Measurements from ENCODE around the gene SH3BP5.

Gene SH3BP5

DNA sequence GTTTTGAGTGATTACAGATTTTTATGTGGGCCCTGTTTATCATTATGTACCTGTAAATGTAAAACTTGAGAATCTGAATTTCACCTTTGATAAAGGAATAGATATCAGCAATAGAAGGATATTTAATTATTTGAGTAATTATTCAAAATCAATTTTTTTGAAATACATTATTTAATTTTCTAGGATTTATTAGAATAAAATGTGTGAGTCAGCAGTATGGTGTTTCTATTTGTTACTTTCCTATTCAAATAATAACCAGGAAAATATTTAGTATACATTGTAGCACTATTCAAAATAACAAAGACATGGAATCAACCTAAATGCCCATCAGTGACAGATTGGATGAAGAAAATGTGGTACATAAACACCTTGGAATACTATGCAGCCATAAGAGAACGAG, 104.2 kb downstream of the SH3BP5 start:
- DNase-seq = no peak

DNA sequence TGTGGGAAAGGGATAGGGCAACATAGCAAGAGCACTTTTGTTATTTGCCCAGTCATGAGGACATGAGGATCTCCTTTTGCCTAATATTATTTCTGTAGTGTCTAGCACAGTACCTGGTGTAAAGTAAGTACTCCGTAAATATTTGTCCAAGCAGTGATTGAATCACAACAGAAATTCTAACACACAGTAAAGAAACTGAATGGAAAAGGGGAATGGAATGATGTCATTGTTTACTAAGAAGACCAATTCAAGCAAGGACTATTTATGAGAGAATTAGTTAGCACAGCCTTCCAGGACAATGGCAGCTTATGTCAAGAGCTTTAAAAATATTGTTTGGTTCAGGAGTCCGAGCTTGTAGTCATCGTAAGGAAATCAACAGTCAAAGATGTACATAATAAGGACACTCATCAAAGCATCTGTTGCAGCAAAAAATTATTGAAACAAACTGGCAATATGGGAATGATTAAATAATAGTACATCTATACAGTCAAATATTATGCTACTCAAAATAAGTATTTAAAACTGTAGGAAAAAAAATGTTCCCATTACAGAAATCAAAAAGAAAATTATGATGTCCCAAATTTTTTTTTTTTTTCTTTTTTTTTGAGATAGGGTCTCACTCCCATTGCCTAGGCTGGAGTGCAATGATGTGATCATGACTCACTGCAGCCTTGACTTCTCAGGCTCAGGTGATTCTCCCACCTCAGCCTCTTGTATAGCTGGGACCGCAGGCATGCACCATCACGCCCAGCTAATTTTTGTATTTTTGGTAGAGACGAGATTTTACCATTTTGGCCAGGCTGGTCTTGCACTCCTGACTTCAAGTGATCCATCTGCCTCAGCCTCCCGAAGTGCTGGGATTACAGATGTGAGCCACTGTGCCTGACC, 108.5 kb downstream of the SH3BP5 start:
- DNase-seq = no peak

GRCh38 chr3:15221574-15222217, 110.7 kb downstream of the SH3BP5 start:
- no peak for DNase-seq

DNA sequence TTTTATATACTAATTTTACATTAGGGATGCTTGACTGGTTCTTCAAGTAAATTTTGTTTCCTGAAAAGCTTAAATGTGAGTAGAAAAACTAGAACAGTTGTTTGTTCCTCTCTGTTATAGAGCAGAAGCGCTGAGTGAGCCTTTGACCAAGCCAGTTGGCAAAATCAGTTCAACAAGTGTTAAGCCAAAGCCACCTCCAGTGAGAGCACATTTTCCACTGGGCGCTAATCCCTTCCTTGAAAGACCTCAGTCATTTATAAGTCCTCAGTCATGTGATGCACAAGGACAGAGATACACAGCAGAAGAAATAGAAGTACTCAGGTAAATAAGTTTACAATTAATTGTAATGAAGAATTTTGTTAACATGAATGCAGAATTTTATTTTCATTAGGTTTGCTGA, 111.7 kb downstream of the SH3BP5 start:
- DNase-seq = no peak

- no peak for DNase-seq
Observed at GRCh38 chr3:15220056-15220455, 112.3 kb downstream of the SH3BP5 start.

GRCh38 chr3:15218689-15219088, 113.7 kb downstream of the SH3BP5 start:
- no peak for DNase-seq

- DNase-seq = no peak
Observed at GRCh38 chr3:15217841-15218267, 114.5 kb downstream of the SH3BP5 start.

DNA sequence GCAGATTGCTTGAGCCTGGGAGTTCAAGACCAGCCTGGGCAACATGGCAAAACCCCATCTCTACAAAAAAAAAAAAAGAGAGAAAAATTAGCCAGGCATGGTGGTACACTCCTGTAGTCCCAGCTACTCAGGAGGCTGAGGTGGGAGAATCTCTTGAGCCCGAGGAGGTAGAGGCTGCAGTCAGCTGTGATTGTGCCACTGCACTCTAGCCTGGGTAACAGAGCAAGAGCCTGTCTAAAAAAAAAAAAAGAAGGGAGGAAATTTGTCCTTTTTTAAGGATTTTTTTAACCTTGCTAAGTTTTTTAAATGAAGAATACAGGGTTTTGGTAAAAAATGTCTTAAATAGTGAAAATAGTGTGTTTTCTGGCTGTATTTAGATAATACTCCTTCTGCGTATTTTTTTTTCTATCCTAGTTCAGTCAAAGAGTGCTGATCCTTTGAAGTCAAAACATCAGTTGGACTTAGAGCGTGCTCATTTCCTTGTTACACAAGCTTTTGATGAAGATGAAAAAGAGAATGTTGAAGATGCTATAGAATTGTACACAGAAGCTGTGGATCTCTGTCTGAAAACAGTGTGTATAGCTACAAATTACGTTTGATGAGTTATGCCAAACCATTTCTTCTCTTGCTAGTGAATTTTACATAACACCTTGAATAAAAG, 115.2 kb downstream of the SH3BP5 start:
- DNase-seq = no peak

DNA sequence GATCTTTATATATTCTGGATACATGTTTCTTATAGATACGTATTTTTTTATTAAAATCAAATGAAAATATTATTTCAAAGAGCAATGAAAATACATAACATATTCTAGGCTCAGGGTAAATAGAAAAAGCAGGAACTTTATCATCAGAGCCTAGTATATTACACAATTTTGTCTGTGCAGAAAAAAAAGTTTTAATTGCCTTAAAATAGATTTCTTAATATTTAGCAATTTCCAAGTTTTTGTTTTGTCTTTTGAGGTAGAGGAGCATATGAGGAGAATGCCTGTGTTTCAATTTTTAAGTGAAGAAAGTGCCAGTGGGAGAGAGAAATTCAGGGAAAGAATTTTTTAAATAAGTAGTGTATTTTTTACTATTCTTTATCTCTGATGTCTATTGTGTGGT, 115.9 kb downstream of the SH3BP5 start:
- no peak for DNase-seq

DNA sequence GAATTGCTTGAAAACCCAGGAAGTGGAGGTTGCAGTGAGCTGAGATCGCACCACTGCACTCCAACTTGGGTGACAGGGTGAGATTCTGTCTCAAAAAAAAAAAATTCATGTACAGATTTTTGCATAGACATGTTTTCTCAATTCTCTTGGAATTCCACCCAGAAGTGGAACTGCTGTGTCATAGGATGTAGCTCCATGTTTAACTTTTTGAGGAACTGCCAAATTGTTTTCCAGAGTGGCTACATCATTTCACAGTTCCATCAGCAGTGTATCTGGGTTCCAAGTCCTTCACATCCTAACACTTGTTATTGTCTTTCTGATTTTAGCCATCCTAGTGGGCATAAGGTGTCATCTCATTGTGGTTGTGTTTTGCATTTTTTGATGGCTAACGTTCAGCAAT, 116.4 kb downstream of the SH3BP5 start:
- DNase-seq = no peak

DNA sequence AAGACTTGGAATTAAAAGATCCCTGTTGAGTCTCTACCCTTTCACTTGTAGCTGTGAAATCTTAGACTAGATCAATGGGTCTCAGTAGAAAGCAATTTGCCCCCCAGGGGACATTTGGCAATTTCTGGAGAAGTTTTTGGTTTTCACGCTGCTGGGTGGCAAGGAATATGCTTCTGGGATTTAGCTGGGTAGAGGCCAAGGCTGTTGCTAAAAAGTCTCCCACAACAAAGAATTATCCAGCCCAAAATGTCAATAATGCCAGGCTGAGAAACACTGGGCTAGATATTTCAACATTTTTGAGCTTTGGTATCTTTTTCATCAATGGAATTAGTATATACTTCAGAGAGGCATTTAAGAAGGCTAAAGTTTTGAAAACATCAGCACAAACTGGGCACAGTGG, 117.6 kb downstream of the SH3BP5 start:
- DNase-seq = no peak

- no peak for DNase-seq
Observed at GRCh38 chr3:15211937-15212336, 120.4 kb downstream of the SH3BP5 start.

DNA sequence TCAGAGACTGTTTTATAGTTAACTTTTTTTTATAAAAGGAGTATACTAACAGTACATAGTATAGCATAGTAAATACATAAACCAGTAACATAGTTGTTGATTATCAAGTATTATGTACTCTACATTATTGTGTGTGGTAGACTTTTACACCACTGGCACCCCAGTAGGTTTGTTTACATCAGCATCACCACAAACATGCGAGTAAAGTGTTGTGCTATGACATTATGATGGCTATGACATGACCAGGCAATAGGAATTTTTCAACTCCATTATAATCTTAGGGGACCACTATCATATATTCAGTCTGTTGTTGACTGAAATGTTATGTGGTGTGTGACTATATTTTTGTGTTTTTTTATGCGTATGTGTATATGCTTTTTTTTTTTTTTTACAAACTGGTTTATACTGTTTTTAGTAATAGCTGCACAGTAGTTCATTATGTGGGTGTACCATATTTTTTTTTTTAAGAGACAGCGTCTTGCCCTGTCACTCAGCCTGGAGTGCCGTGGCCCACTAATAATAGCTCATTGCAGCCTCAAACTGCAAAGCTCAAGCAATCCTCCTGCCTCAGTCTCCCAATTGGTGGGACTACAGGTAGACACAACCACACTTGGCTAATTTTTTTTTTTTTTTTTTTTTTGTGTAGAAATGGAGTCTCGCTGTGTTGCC, 124.4 kb downstream of the SH3BP5 start:
- DNase-seq = no peak

- no peak for DNase-seq
Observed at GRCh38 chr3:15206662-15207576, 125.5 kb downstream of the SH3BP5 start.

- no peak for DNase-seq
Observed at GRCh38 chr3:15205934-15206661, 126.3 kb downstream of the SH3BP5 start, which contains the start of gene CAPN7. TSS of gene CAPN7 (plus strand) at chr3:15206246. CDS start at chr3:15206496, 250 bp downstream.

DNA sequence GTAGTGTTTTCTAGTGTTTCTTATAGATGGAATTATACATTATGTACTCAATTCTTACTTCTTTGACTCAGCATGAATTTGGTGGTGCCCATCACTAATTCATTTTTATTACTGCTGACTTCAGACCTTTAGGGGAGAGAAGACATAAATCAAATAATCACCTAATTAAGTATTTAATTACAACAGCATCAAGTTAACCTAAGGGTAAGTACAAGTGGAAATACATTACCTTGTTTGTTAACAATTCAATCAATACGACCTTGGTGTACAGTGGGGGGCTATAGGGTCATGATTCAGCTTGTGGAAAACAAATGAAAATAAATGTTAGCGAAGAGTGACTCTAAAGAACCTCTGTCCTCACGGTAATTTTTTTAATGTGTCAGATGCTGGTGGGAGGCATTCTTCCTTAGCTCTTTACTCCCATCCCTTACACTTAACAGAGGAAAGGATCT, 126.9 kb downstream of the SH3BP5 start:
- DNase-seq = no peak

Data from NCI-H446 treated with DMSO at 0.1 percent for 48 hours (cell line).